ENCODE results near the gene GPC6. TPM values are rescaled to one million over a fixed set of nuclear protein-coding genes. Genes with fewer than 3 reads are reported as not detected.
A peak's percentile ranks its signal among the peaks of the same experiment; 100 is the strongest.

Gene GPC6
- total and polyA plus RNA-seq, 2 experiments from 2014 or later, result 14.4 to 43.3 TPM

- H3K9me3 ChIP-seq (ENCODE audit: low read depth), result no peaks in the 10 kb centered on the region
- H3K4me3 ChIP-seq, result no peak overlapping the region
- H3K27me3 ChIP-seq, result no peaks in the 10 kb centered on the region
- H3K36me3 ChIP-seq, result no peaks in the 10 kb centered on the region
- TF ChIP-seq CTCF (IDR thresholded peaks at IDR 0.05; ENCODE audit: low read depth, low read length), result no peak
- DNase-seq (ENCODE audit: low read depth in 1 of 2, low spot score in 1 of 2), result no peak
- no peak overlapping the region for H3K27ac ChIP-seq
- H3K4me1 ChIP-seq (ENCODE audit: low read depth), result no peaks in the 10 kb centered on the region
Observed at GRCh38 chr13:94153586-94153985, 927.0 kb downstream of the GPC6 start.

- no peaks in the 10 kb centered on the region for H3K9me3 ChIP-seq (ENCODE audit: low read depth)
- H3K4me3 ChIP-seq, result no peak overlapping the region
- no peak for TF ChIP-seq CTCF (IDR thresholded peaks at IDR 0.05; ENCODE audit: low read depth, low read length)
- H3K27ac ChIP-seq, result no peak overlapping the region
- H3K4me1 ChIP-seq (ENCODE audit: low read depth), result no peaks in the 10 kb centered on the region
- H3K36me3 ChIP-seq, result no peaks in the 10 kb centered on the region
- DNase-seq (ENCODE audit: low read depth in 1 of 2, low spot score in 1 of 2), result peak in 1 of 2 donors; percentile 74
- no peaks in the 10 kb centered on the region for H3K27me3 ChIP-seq
Observed at GRCh38 chr13:94154367-94154766, 927.8 kb downstream of the GPC6 start.

- Histone ChIP-seq H3K36me3 (no peaks in the 10 kb centered on the region), H3K9me3 (ENCODE audit: low read depth) (no peaks in the 10 kb centered on the region), H3K27ac (no peak overlapping the region), H3K27me3 (no peaks in the 10 kb centered on the region), H3K4me1 (ENCODE audit: low read depth) (no peaks in the 10 kb centered on the region), H3K4me3 (no peak overlapping the region)
- peak in 1 of 2 donors; percentile 93 for DNase-seq (ENCODE audit: low read depth in 1 of 2, low spot score in 1 of 2)
- no peak for TF ChIP-seq CTCF (IDR thresholded peaks at IDR 0.05; ENCODE audit: low read depth, low read length)
Observed at GRCh38 chr13:94157705-94158218, 931.2 kb downstream of the GPC6 start.

- DNase-seq (ENCODE audit: low read depth in 1 of 2, low spot score in 1 of 2), result no peak
- no peak for TF ChIP-seq CTCF (IDR thresholded peaks at IDR 0.05; ENCODE audit: low read depth, low read length)
Observed at GRCh38 chr13:94160875-94161274, 934.3 kb downstream of the GPC6 start.

GRCh38 chr13:94162289-94162688 is 935.7 kb downstream of the GPC6 start:
- Histone ChIP-seq H3K4me1 (ENCODE audit: low read depth) (no peaks in the 10 kb centered on the region), H3K9me3 (ENCODE audit: low read depth) (no peaks in the 10 kb centered on the region), H3K27me3 (no peaks in the 10 kb centered on the region), H3K4me3 (no peak overlapping the region), H3K27ac (no peak overlapping the region), H3K36me3 (no peaks in the 10 kb centered on the region)
- DNase-seq (ENCODE audit: low read depth in 1 of 2, low spot score in 1 of 2), result peak in 1 of 2 donors; percentile 12
- no peak for TF ChIP-seq CTCF (IDR thresholded peaks at IDR 0.05; ENCODE audit: low read depth, low read length)

More at GRCh38 chr13:94160875-94161274, 934.3 kb downstream of the GPC6 start:
- no peaks in the 10 kb centered on the region for H3K9me3 ChIP-seq (ENCODE audit: low read depth)
- no peaks in the 10 kb centered on the region for H3K4me1 ChIP-seq (ENCODE audit: low read depth)
- H3K27me3 ChIP-seq, result no peaks in the 10 kb centered on the region
- no peak overlapping the region for H3K27ac ChIP-seq
- no peaks in the 10 kb centered on the region for H3K36me3 ChIP-seq
- H3K4me3 ChIP-seq, result no peak overlapping the region
